Medulla oblongata (tissue), 1 donor: ENCODE data around the gene RHEB.

Experiments
- DNase-seq: peaks from one replicate; pipeline ENCODE4 v3.0.0-alpha.2; 2015; ENCODE audit errors: extremely low spot score

The RHEB gene

GRCh38 chr7:151448261-151449252 is 71.1 kb downstream of the RHEB start:
- DNase-seq, result peak; percentile 72

- no peak for DNase-seq
These were observed 71.8 kb downstream of the RHEB start for GRCh38 chr7:151447901-151448260.

GRCh38 chr7:151447312-151447711 is 72.4 kb downstream of the RHEB start:
- no peak for DNase-seq

- no peak for DNase-seq
These were observed 73.3 kb downstream of the RHEB start for GRCh38 chr7:151446412-151446811.

- no peak for DNase-seq
These were observed 75.1 kb downstream of the RHEB start for GRCh38 chr7:151444632-151445031.

- no peak for DNase-seq
These were observed 76.8 kb downstream of the RHEB start for GRCh38 chr7:151442776-151443496.

- DNase-seq, result no peak
These were observed 78.8 kb downstream of the RHEB start for GRCh38 chr7:151440799-151441445.

- DNase-seq, result no peak
These were observed 79.6 kb downstream of the RHEB start, which contains the start of gene CRYGN for GRCh38 chr7:151439855-151440798. TSS of gene CRYGN (minus strand) at chr7:151440141. CDS start at chr7:151439917, 224 bp downstream.

- no peak for DNase-seq
These were observed 80.7 kb downstream of the RHEB start for GRCh38 chr7:151438864-151439601.

GRCh38 chr7:151437866-151438516 is 81.7 kb downstream of the RHEB start:
- no peak for DNase-seq

- DNase-seq, result no peak
These were observed 82.5 kb downstream of the RHEB start for GRCh38 chr7:151437159-151437553.

GRCh38 chr7:151436446-151437158 is 83.1 kb downstream of the RHEB start:
- no peak for DNase-seq

GRCh38 chr7:151435971-151436370 is 83.7 kb downstream of the RHEB start:
- no peak for DNase-seq

GRCh38 chr7:151435103-151435916 is 84.4 kb downstream of the RHEB start:
- DNase-seq, result peak; percentile 45

- DNase-seq, result no peak
These were observed 85.1 kb downstream of the RHEB start for GRCh38 chr7:151434549-151434948.

- DNase-seq, result no peak
These were observed 85.8 kb downstream of the RHEB start for GRCh38 chr7:151433721-151434400.

GRCh38 chr7:151432658-151433521 is 86.8 kb downstream of the RHEB start:
- DNase-seq, result no peak
